ENCODE data around the gene TOX3.

The TOX3 gene

GRCh38 chr16:52462816-52463215, 84.1 kb downstream of the TOX3 start:
- Histone ChIP-seq H3K4me3 (ENCODE audit: low read depth in 1 of 5, low read length in 5 of 5) (no peak overlapping the region), H3K27ac (ENCODE audit: low read depth, low read length) (no peak overlapping the region), H3K9ac (ENCODE audit: low read length in 5 of 5) (no peak overlapping the region), H3K36me3 (ENCODE audit: control insufficient read depth in 5 of 5, insufficient read depth in 5 of 5, low read length in 5 of 5) (no peaks in the 10 kb centered on the region), H3K4me1 (ENCODE audit: control insufficient read depth in 5 of 5, insufficient read depth in 5 of 5, low read length in 5 of 5) (peaks cover 0 to 13% (median 0%) of the 10 kb centered on the region in 5 donors), H3K9me3 (ENCODE audit: control insufficient read depth in 5 of 5, low read length in 5 of 5) (no peaks in the 10 kb centered on the region), H3K27me3 (ENCODE audit: control insufficient read depth in 5 of 5, insufficient read depth in 4 of 5, low read length in 5 of 5) (no peaks in the 10 kb centered on the region)

- H3K9ac ChIP-seq (ENCODE audit: low read length in 5 of 5), result no peak overlapping the region
- H3K4me3 ChIP-seq (ENCODE audit: low read depth in 1 of 5, low read length in 5 of 5), result no peak overlapping the region
Observed at GRCh38 chr16:52460639-52461178, 86.2 kb downstream of the TOX3 start.

GRCh38 chr16:52456368-52456767, 90.6 kb downstream of the TOX3 start:
- Histone ChIP-seq H3K4me3 (ENCODE audit: low read depth in 1 of 5, low read length in 5 of 5) (no peak overlapping the region), H3K9me3 (ENCODE audit: control insufficient read depth in 5 of 5, low read length in 5 of 5) (no peaks in the 10 kb centered on the region), H3K27me3 (ENCODE audit: control insufficient read depth in 5 of 5, insufficient read depth in 4 of 5, low read length in 5 of 5) (no peaks in the 10 kb centered on the region), H3K27ac (ENCODE audit: low read depth, low read length) (no peak overlapping the region), H3K36me3 (ENCODE audit: control insufficient read depth in 5 of 5, insufficient read depth in 5 of 5, low read length in 5 of 5) (no peaks in the 10 kb centered on the region), H3K9ac (ENCODE audit: low read length in 5 of 5) (no peak overlapping the region), H3K4me1 (ENCODE audit: control insufficient read depth in 5 of 5, insufficient read depth in 5 of 5, low read length in 5 of 5) (peaks cover 0 to 7% (median 0%) of the 10 kb centered on the region in 5 donors)

More at GRCh38 chr16:52460639-52461178, 86.2 kb downstream of the TOX3 start:
- H3K27me3 ChIP-seq (ENCODE audit: control insufficient read depth in 5 of 5, insufficient read depth in 4 of 5, low read length in 5 of 5), result no peaks in the 10 kb centered on the region
- H3K9me3 ChIP-seq (ENCODE audit: control insufficient read depth in 5 of 5, low read length in 5 of 5), result no peaks in the 10 kb centered on the region
- no peaks in the 10 kb centered on the region for H3K36me3 ChIP-seq (ENCODE audit: control insufficient read depth in 5 of 5, insufficient read depth in 5 of 5, low read length in 5 of 5)
- peaks cover 0 to 13% (median 0%) of the 10 kb centered on the region in 5 donors for H3K4me1 ChIP-seq (ENCODE audit: control insufficient read depth in 5 of 5, insufficient read depth in 5 of 5, low read length in 5 of 5)
- H3K27ac ChIP-seq (ENCODE audit: low read depth, low read length), result no peak overlapping the region

- Histone ChIP-seq H3K27ac (ENCODE audit: low read depth, low read length) (no peak overlapping the region), H3K36me3 (ENCODE audit: control insufficient read depth in 5 of 5, insufficient read depth in 5 of 5, low read length in 5 of 5) (no peaks in the 10 kb centered on the region), H3K27me3 (ENCODE audit: control insufficient read depth in 5 of 5, insufficient read depth in 4 of 5, low read length in 5 of 5) (no peaks in the 10 kb centered on the region), H3K4me3 (ENCODE audit: low read depth in 1 of 5, low read length in 5 of 5) (no peak overlapping the region), H3K9me3 (ENCODE audit: control insufficient read depth in 5 of 5, low read length in 5 of 5) (no peaks in the 10 kb centered on the region), H3K4me1 (ENCODE audit: control insufficient read depth in 5 of 5, insufficient read depth in 5 of 5, low read length in 5 of 5) (peaks cover 0 to 4% (median 0%) of the 10 kb centered on the region in 5 donors), H3K9ac (ENCODE audit: low read length in 5 of 5) (no peak overlapping the region)
Observed at GRCh38 chr16:52455549-52456277, 91.2 kb downstream of the TOX3 start.

- no peaks in the 10 kb centered on the region for H3K27me3 ChIP-seq (ENCODE audit: control insufficient read depth in 5 of 5, insufficient read depth in 4 of 5, low read length in 5 of 5)
- no peaks in the 10 kb centered on the region for H3K4me1 ChIP-seq (ENCODE audit: control insufficient read depth in 5 of 5, insufficient read depth in 5 of 5, low read length in 5 of 5)
- no peak overlapping the region for H3K9ac ChIP-seq (ENCODE audit: low read length in 5 of 5)
- no peaks in the 10 kb centered on the region for H3K36me3 ChIP-seq (ENCODE audit: control insufficient read depth in 5 of 5, insufficient read depth in 5 of 5, low read length in 5 of 5)
- H3K27ac ChIP-seq (ENCODE audit: low read depth, low read length), result no peak overlapping the region
- no peaks in the 10 kb centered on the region for H3K9me3 ChIP-seq (ENCODE audit: control insufficient read depth in 5 of 5, low read length in 5 of 5)
- no peak overlapping the region for H3K4me3 ChIP-seq (ENCODE audit: low read depth in 1 of 5, low read length in 5 of 5)
Observed at GRCh38 chr16:52453644-52454043, 93.3 kb downstream of the TOX3 start.

GRCh38 chr16:52451971-52452421, 94.9 kb downstream of the TOX3 start:
- Histone ChIP-seq H3K36me3 (ENCODE audit: control insufficient read depth in 5 of 5, insufficient read depth in 5 of 5, low read length in 5 of 5) (no peaks in the 10 kb centered on the region), H3K4me1 (ENCODE audit: control insufficient read depth in 5 of 5, insufficient read depth in 5 of 5, low read length in 5 of 5) (no peaks in the 10 kb centered on the region)

GRCh38 chr16:52450916-52451315, 96.0 kb downstream of the TOX3 start:
- no peaks in the 10 kb centered on the region for H3K9me3 ChIP-seq (ENCODE audit: control insufficient read depth in 5 of 5, low read length in 5 of 5)
- H3K9ac ChIP-seq (ENCODE audit: low read length in 5 of 5), result no peak overlapping the region
- no peak overlapping the region for H3K27ac ChIP-seq (ENCODE audit: low read depth, low read length)
- no peaks in the 10 kb centered on the region for H3K27me3 ChIP-seq (ENCODE audit: control insufficient read depth in 5 of 5, insufficient read depth in 4 of 5, low read length in 5 of 5)
- no peaks in the 10 kb centered on the region for H3K4me1 ChIP-seq (ENCODE audit: control insufficient read depth in 5 of 5, insufficient read depth in 5 of 5, low read length in 5 of 5)
- H3K36me3 ChIP-seq (ENCODE audit: control insufficient read depth in 5 of 5, insufficient read depth in 5 of 5, low read length in 5 of 5), result no peaks in the 10 kb centered on the region
- H3K4me3 ChIP-seq (ENCODE audit: low read depth in 1 of 5, low read length in 5 of 5), result no peak overlapping the region

More at GRCh38 chr16:52451971-52452421, 94.9 kb downstream of the TOX3 start:
- H3K9ac ChIP-seq (ENCODE audit: low read length in 5 of 5), result no peak overlapping the region
- no peak overlapping the region for H3K4me3 ChIP-seq (ENCODE audit: low read depth in 1 of 5, low read length in 5 of 5)
- no peak overlapping the region for H3K27ac ChIP-seq (ENCODE audit: low read depth, low read length)
- H3K27me3 ChIP-seq (ENCODE audit: control insufficient read depth in 5 of 5, insufficient read depth in 4 of 5, low read length in 5 of 5), result no peaks in the 10 kb centered on the region
- H3K9me3 ChIP-seq (ENCODE audit: control insufficient read depth in 5 of 5, low read length in 5 of 5), result no peaks in the 10 kb centered on the region

- Histone ChIP-seq H3K27ac (ENCODE audit: low read depth, low read length) (no peak overlapping the region), H3K4me3 (ENCODE audit: low read depth in 1 of 5, low read length in 5 of 5) (no peak overlapping the region), H3K4me1 (ENCODE audit: control insufficient read depth in 5 of 5, insufficient read depth in 5 of 5, low read length in 5 of 5) (no peaks in the 10 kb centered on the region), H3K9me3 (ENCODE audit: control insufficient read depth in 5 of 5, low read length in 5 of 5) (no peaks in the 10 kb centered on the region), H3K36me3 (ENCODE audit: control insufficient read depth in 5 of 5, insufficient read depth in 5 of 5, low read length in 5 of 5) (no peaks in the 10 kb centered on the region), H3K9ac (ENCODE audit: low read length in 5 of 5) (no peak overlapping the region), H3K27me3 (ENCODE audit: control insufficient read depth in 5 of 5, insufficient read depth in 4 of 5, low read length in 5 of 5) (no peaks in the 10 kb centered on the region)
Observed at GRCh38 chr16:52450241-52450640, 96.7 kb downstream of the TOX3 start.

GRCh38 chr16:52446080-52446479, 100.9 kb downstream of the TOX3 start:
- H3K4me3 ChIP-seq (ENCODE audit: low read depth in 1 of 5, low read length in 5 of 5), result no peak overlapping the region
- no peaks in the 10 kb centered on the region for H3K27me3 ChIP-seq (ENCODE audit: control insufficient read depth in 5 of 5, insufficient read depth in 4 of 5, low read length in 5 of 5)
- no peak overlapping the region for H3K27ac ChIP-seq (ENCODE audit: low read depth, low read length)
- H3K36me3 ChIP-seq (ENCODE audit: control insufficient read depth in 5 of 5, insufficient read depth in 5 of 5, low read length in 5 of 5), result no peaks in the 10 kb centered on the region
- no peaks in the 10 kb centered on the region for H3K9me3 ChIP-seq (ENCODE audit: control insufficient read depth in 5 of 5, low read length in 5 of 5)
- H3K9ac ChIP-seq (ENCODE audit: low read length in 5 of 5), result no peak overlapping the region
- no peaks in the 10 kb centered on the region for H3K4me1 ChIP-seq (ENCODE audit: control insufficient read depth in 5 of 5, insufficient read depth in 5 of 5, low read length in 5 of 5)

GRCh38 chr16:52441886-52442285, 105.1 kb downstream of the TOX3 start:
- H3K36me3 ChIP-seq (ENCODE audit: control insufficient read depth in 5 of 5, insufficient read depth in 5 of 5, low read length in 5 of 5), result no peaks in the 10 kb centered on the region
- no peak overlapping the region for H3K9ac ChIP-seq (ENCODE audit: low read length in 5 of 5)

More at GRCh38 chr16:52441886-52442285, 105.1 kb downstream of the TOX3 start:
- H3K9me3 ChIP-seq (ENCODE audit: control insufficient read depth in 5 of 5, low read length in 5 of 5), result peaks cover 0 to 12% (median 7%) of the 10 kb centered on the region in 5 donors
- H3K27ac ChIP-seq (ENCODE audit: low read depth, low read length), result no peak overlapping the region
- H3K4me1 ChIP-seq (ENCODE audit: control insufficient read depth in 5 of 5, insufficient read depth in 5 of 5, low read length in 5 of 5), result no peaks in the 10 kb centered on the region
- peaks cover 0 to 3% (median 2%) of the 10 kb centered on the region in 5 donors for H3K27me3 ChIP-seq (ENCODE audit: control insufficient read depth in 5 of 5, insufficient read depth in 4 of 5, low read length in 5 of 5)
- no peak overlapping the region for H3K4me3 ChIP-seq (ENCODE audit: low read depth in 1 of 5, low read length in 5 of 5)
